Measurements from ENCODE around the gene INSYN2B.

DNA sequence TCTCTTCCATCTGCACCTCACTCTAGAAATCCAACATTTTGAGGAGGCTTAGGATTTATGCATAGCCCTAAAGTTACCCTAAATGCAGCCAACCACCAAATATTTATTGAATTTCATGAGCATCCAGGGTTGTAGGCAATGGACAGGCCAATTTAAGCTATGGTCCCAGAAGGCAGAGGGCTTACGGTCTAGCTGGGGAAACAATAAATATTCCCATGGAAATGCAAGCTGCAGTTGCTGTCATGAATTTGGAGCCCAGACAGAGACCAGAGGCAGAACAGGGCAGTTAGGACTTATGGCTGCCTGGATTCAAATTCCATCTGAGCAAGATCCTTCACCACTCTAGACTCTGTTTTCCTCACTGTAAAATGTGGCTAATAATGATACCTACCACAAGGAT is 9.1 kb upstream of the INSYN2B start:
- TF ChIP-seq, protein P1, sequence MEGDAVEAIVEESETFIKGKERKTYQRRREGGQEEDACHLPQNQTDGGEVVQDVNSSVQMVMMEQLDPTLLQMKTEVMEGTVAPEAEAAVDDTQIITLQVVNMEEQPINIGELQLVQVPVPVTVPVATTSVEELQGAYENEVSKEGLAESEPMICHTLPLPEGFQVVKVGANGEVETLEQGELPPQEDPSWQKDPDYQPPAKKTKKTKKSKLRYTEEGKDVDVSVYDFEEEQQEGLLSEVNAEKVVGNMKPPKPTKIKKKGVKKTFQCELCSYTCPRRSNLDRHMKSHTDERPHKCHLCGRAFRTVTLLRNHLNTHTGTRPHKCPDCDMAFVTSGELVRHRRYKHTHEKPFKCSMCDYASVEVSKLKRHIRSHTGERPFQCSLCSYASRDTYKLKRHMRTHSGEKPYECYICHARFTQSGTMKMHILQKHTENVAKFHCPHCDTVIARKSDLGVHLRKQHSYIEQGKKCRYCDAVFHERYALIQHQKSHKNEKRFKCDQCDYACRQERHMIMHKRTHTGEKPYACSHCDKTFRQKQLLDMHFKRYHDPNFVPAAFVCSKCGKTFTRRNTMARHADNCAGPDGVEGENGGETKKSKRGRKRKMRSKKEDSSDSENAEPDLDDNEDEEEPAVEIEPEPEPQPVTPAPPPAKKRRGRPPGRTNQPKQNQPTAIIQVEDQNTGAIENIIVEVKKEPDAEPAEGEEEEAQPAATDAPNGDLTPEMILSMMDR (IDR thresholded peaks at IDR 0.05; ENCODE audit: borderline replicate concordance, extremely low read depth, low read length, poor library complexity, severe bottlenecking) = no peak
- no peak for TF ChIP-seq EZH2 (IDR thresholded peaks at IDR 0.05; ENCODE audit: borderline replicate concordance, low read depth, low read length, severe bottlenecking)

All from DND-41 (cell line).